ENCODE data around the gene STARD4.

STARD4 gene

DNA sequence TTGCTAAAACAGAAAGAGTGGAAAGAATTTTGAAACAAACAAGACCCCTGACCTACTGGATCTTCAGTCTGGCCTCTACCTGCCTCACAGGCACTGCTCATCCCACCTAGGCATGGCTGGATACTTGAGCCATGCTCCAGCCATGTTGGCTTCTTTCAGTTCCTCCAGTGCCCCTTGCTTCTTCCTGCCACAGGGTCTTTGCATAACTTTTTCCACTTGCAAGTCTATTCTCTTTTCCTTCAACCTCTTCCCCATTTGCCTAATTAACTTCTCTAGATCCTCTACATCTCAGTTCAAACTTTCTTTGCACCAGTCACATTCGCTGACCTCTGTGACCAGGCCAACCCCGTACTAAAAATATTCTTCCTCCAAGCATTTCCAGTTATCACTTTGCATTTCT lies 50.4 kb downstream of the STARD4 start:
- H3K4me3 ChIP-seq (replicated peaks; ENCODE audit: low read depth, low read length) = no peak overlapping the region
- TF ChIP-seq, protein P1, sequence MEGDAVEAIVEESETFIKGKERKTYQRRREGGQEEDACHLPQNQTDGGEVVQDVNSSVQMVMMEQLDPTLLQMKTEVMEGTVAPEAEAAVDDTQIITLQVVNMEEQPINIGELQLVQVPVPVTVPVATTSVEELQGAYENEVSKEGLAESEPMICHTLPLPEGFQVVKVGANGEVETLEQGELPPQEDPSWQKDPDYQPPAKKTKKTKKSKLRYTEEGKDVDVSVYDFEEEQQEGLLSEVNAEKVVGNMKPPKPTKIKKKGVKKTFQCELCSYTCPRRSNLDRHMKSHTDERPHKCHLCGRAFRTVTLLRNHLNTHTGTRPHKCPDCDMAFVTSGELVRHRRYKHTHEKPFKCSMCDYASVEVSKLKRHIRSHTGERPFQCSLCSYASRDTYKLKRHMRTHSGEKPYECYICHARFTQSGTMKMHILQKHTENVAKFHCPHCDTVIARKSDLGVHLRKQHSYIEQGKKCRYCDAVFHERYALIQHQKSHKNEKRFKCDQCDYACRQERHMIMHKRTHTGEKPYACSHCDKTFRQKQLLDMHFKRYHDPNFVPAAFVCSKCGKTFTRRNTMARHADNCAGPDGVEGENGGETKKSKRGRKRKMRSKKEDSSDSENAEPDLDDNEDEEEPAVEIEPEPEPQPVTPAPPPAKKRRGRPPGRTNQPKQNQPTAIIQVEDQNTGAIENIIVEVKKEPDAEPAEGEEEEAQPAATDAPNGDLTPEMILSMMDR (IDR thresholded peaks at IDR 0.05; ENCODE audit: low read length, missing control alignments) = no peak
- no peak for DNase-seq (ENCODE audit: low read depth)

DNA sequence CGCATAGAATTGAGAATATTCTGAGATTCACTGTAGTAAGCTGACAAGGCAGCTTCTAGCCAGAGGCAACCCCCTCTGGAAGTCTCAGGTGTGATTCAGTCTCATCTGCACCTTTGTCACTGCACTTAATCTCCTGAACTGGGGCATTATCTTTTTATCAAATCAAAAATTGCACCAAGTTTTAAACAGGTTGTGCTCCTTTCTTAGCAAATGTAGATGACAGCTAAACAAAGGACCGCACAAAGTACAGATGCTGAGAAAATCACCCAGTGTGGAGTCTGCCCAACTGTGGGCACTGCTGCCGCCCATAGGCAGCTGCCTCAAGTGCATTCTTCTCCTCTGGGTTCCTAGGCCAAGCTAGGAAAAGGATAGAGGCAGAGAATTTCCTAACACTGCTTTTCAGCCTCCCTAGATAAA lies 51.1 kb downstream of the STARD4 start:
- DNase-seq (ENCODE audit: low read depth) = peak; percentile 65
- TF ChIP-seq, protein P1 (IDR thresholded peaks at IDR 0.05; ENCODE audit: low read length, missing control alignments) = peak; percentile 87
- no peak overlapping the region for H3K4me3 ChIP-seq (replicated peaks; ENCODE audit: low read depth, low read length)

DNA sequence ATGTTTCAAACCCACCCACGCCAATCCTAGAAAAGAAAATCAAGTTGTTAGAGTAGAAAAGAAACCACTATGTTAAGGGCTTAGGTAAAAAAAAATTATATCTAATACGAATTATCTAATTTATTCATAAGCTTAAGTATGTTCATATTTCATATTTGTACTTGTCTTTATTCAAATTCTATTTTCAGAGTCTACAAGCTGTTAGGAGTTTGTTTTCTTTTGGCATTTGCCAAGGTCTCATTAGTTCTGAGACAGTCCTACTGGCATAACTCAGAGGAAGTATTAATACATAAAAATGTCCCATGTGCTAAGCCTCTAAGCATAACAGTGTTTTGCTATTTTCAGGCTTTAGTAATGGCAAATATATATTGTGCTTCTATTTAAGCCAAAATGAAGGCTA lies 57.6 kb downstream of the STARD4 start:
- TF ChIP-seq, protein P1 (IDR thresholded peaks at IDR 0.05; ENCODE audit: low read length, missing control alignments) = no peak
- no peak overlapping the region for H3K4me3 ChIP-seq (replicated peaks; ENCODE audit: low read depth, low read length)
- DNase-seq (ENCODE audit: low read depth) = no peak

DNA sequence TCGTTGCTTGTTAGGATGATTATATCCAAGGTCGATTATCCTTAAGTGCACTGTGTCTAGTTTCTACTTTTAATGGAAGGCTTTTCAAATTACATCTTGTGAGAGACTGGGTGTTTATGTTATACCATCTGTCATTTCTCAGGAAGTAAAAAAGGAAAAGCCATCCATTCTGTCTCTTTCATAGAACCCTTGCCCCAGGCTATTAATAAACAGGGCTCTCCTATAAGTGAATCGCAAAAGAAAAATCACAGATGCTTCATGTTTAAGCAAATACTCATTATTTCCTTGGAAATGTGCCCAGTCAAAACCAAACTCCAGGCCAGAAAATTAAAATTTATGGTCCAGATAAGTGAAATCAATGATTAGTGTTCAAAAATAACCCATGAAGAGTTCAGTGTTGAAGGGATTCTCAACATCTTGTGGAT lies 58.1 kb downstream of the STARD4 start:
- TF ChIP-seq, protein P1 (IDR thresholded peaks at IDR 0.05; ENCODE audit: low read length, missing control alignments) = no peak
- no peak overlapping the region for H3K4me3 ChIP-seq (replicated peaks; ENCODE audit: low read depth, low read length)
- no peak for DNase-seq (ENCODE audit: low read depth)

DNA sequence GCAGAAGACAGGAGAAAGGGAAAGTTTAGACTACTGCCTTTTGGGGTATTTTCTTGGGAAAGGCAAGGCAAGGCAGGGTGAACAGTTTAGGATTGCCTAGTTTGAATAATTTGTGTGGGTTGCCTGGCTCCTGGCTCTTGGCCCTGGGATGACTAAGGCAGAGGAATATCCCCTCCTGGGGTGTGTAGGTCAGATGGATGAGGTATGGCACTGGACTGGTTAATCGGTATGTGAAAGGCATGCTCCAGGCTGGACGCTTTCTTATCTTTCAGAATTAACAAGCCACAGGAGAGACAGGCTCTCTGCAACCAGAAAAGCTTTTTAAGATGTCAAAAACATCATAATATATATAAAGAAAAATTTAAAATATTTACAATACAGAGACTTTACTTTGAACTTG lies 58.6 kb downstream of the STARD4 start:
- TF ChIP-seq, protein P1 (IDR thresholded peaks at IDR 0.05; ENCODE audit: low read length, missing control alignments) = no peak
- peak; percentile 15 for DNase-seq (ENCODE audit: low read depth)

DNA sequence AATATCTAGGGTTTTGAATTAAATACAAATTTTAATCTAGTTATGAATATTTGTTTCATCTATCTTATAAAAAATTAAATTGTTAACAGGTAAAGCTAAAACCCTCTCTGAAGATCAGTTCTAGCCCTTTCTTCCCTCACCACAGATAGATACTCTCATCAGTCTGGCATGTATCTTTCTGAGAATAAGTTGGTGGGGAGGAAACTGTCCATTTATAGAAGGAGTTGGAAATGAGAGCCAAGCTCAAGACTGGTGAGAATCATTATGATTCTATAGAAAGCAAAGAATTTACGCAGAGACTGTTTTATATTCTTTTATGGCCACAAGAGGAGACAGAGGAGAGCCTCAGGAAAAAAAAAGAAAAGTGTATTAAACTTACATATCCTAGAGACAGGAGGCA lies 59.0 kb downstream of the STARD4 start:
- TF ChIP-seq, protein P1 (IDR thresholded peaks at IDR 0.05; ENCODE audit: low read length, missing control alignments) = no peak
- no peak for DNase-seq (ENCODE audit: low read depth)
- no peak overlapping the region for H3K4me3 ChIP-seq (replicated peaks; ENCODE audit: low read depth, low read length)

More for the DNA sequence above, 58.6 kb downstream of the STARD4 start:
- H3K4me3 ChIP-seq (replicated peaks; ENCODE audit: low read depth, low read length) = no peak overlapping the region

DNA sequence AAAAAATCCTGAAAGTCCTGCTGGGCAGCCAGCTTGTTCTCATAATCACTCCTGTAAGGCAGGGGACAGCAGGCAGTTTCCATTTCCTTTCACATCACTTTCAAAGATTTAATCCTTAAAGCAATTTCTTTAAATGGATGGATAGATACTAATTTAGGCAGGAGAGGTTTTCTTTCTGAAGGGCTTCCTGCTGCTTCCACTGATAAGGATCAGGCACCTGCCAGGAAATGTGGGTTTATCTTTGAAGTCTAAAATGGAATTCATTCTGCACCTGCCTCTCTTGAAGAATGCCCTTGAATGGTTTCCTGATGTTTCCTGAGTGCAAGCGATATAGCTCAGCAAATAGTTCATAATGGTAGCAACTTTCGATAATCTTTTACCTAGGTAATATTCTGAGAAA lies 64.5 kb downstream of the STARD4 start:
- DNase-seq (ENCODE audit: low read depth) = no peak
- no peak overlapping the region for H3K4me3 ChIP-seq (replicated peaks; ENCODE audit: low read depth, low read length)
- TF ChIP-seq, protein P1 (IDR thresholded peaks at IDR 0.05; ENCODE audit: low read length, missing control alignments) = no peak
